Testis (tissue), 2 donors: ENCODE measurements around the gene LDLRAD4.

ENCODE experiments used
- POLR2A ChIP-seq: fragments of 450-650 bp; IDR thresholded peaks from one replicate; pipeline ENCODE4 v1.6.1; 2017; ENCODE audit warnings: antibody characterized with exemption, mild to moderate bottlenecking, moderate library complexity
- TF ChIP-seq, protein P1 (sequence below), 3 experiments: fragments of 450-650 bp in 2 of 3; fragments of 200-600 bp in 1 of 3; sonication (generic) in 1 of 3; IDR thresholded peaks; one replicate each; pipeline ENCODE4 v1.5.1; 2016 to 2019; ENCODE audit warnings: antibody characterized with exemption in 3 of 3, mild to moderate bottlenecking in 2 of 3, moderate library complexity in 1 of 3

DNA sequence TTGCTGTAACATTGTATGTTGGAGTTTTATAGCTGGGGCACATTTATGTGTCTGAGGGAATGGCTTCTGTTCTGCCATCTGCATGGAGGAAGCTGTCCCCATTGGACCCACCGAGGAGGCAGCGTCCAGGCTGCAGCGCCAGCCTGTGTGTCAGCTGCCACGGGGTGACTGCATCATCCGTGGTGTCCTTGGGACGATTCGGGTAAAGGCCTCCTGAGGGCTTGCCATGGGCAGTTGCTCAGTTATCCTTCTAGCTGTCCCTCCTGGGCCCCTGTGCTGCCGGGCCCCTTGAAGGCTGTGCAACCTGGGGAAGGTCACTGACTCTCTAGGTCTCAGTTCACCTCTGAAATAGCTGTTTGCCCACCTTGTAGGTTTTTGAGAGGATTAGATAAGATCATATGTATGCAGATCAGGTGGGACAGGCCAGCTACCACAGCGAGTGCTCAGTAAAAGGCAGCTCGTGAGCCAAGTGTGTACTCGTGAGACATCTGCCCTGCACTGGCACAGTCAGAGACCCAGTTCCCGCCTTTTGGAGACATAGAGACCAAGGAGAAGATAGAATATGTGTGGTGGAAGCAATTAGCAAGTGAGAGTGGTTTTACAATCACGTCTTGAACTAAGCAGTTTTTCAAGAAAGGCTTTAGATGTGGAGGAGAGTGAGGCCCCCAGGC lies 10.6 kb downstream of the LDLRAD4 start:
- TF ChIP-seq, protein P1, sequence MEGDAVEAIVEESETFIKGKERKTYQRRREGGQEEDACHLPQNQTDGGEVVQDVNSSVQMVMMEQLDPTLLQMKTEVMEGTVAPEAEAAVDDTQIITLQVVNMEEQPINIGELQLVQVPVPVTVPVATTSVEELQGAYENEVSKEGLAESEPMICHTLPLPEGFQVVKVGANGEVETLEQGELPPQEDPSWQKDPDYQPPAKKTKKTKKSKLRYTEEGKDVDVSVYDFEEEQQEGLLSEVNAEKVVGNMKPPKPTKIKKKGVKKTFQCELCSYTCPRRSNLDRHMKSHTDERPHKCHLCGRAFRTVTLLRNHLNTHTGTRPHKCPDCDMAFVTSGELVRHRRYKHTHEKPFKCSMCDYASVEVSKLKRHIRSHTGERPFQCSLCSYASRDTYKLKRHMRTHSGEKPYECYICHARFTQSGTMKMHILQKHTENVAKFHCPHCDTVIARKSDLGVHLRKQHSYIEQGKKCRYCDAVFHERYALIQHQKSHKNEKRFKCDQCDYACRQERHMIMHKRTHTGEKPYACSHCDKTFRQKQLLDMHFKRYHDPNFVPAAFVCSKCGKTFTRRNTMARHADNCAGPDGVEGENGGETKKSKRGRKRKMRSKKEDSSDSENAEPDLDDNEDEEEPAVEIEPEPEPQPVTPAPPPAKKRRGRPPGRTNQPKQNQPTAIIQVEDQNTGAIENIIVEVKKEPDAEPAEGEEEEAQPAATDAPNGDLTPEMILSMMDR (IDR thresholded peaks at IDR 0.05) = no peak
- no peak for TF ChIP-seq POLR2A
